Endothelial cell of umbilical vein (primary cell): ENCODE measurements around the gene RAB3C. TPM values are rescaled to one million over a fixed set of nuclear protein-coding genes. Genes with fewer than 3 reads are reported as not detected.

Experiments used
- BruUV-seq: library from RNA; stranded (reverse); fragments of 400-500 nt; replicated peaks from 2 replicates; lab custom pipeline; 2021; lab: Mats Ljungman, UMichigan
- CTCF ChIA-PET: fragments of 300-600, 350-600 bp; sonication (Branson Sonifier 250); formaldehyde crosslinking; loops from one replicate; lab custom pipeline; 2021; ENCODE audit warnings: antibody characterized with exemption, inconsistent platforms; lab: Charles Lee
- POLR2A ChIA-PET: fragments of 300-600, 350-600 bp; sonication (Branson Sonifier 250); formaldehyde crosslinking; loops from one replicate; lab custom pipeline; 2021; ENCODE audit warnings: antibody characterized with exemption, inconsistent platforms; lab: Charles Lee
- DNase-seq: peaks from one replicate; pipeline ENCODE4 v3.0.0-alpha.2; 2011; ENCODE audit warnings: low read depth, low spot score
- FAIRE-seq: peaks from 2 replicates; lab custom pipeline; 2011; peaks lifted over from hg19 to GRCh38; lab: Jason Lieb, UNC
- H2AFZ ChIP-seq: 2 replicates; pipeline ENCODE4 v1.6.0; 2012; ENCODE audit warnings: low read depth, low read length, control low read depth, inconsistent platforms
- H3K27ac ChIP-seq: 2 replicates; pipeline ENCODE4 v1.5.1; 2011; ENCODE audit warnings: low read depth, mild to moderate bottlenecking, control low read depth, low read length, moderate library complexity; ENCODE audit not compliant: insufficient read depth
- H3K27me3 ChIP-seq, 2 experiments: 2 replicates each; pipeline versions ENCODE4 v1.6.0 to v1.6.1; 2011; ENCODE audit warnings: low read length in 2 of 2, mixed read lengths in 1 of 2; ENCODE audit not compliant: control insufficient read depth in 2 of 2, insufficient read depth in 2 of 2
- H3K36me3 ChIP-seq, 2 experiments: 2 replicates in 1 of 2; 3 replicates in 1 of 2; pipeline ENCODE4 v1.5.1; 2011; ENCODE audit warnings: low read length in 2 of 2, mild to moderate bottlenecking in 1 of 2, moderate library complexity in 1 of 2; ENCODE audit not compliant: control insufficient read depth in 2 of 2, insufficient read depth in 2 of 2; ENCODE audit errors: extremely low read depth in 1 of 2
- H3K4me1 ChIP-seq: 3 replicates; pipeline ENCODE4 v1.5.1; 2011; ENCODE audit warnings: mild to moderate bottlenecking, low read length; ENCODE audit not compliant: control insufficient read depth, insufficient read depth; ENCODE audit errors: extremely low read depth
- H3K4me2 ChIP-seq: 2 replicates; pipeline ENCODE4 v1.6.1; 2011; ENCODE audit warnings: low read length, control low read depth, mixed read lengths; ENCODE audit not compliant: insufficient read depth
- H3K4me3 ChIP-seq, 3 experiments: fragments of 200-600 bp in 1 of 3; sonication (generic), shearing (Covaris generic) in 1 of 3; replicated peaks in 1 of 3; 2 replicates each; pipeline ENCODE4 v1.5.1; 2011 to 2016; ENCODE audit warnings: control low read depth in 3 of 3, low read length in 3 of 3, mild to moderate bottlenecking in 2 of 3, inconsistent platforms in 1 of 3, low read depth in 1 of 3, moderate library complexity in 1 of 3; ENCODE audit not compliant: insufficient read depth in 1 of 3
- H3K79me2 ChIP-seq: 2 replicates; pipeline ENCODE4 v1.6.0; 2012; ENCODE audit warnings: low read length, inconsistent platforms; ENCODE audit not compliant: control insufficient read depth, insufficient read depth
- H3K9ac ChIP-seq: replicated peaks from 2 replicates; pipeline ENCODE3; 2011; ENCODE audit warnings: low read length, control low read depth; ENCODE audit not compliant: insufficient read depth; ENCODE audit errors: extremely low read depth
- H3K9me1 ChIP-seq: replicated peaks from 3 replicates; pipeline ENCODE4 v1.6.0; 2011; ENCODE audit warnings: mild to moderate bottlenecking, low read length; ENCODE audit not compliant: control insufficient read depth, insufficient read depth; ENCODE audit errors: extremely low read depth
- H3K9me3 ChIP-seq: replicated peaks from 2 replicates; pipeline ENCODE4 v1.5.1; 2012; ENCODE audit warnings: low read length, inconsistent platforms; ENCODE audit not compliant: control insufficient read depth, insufficient read depth
- H4K20me1 ChIP-seq: replicated peaks from 2 replicates; pipeline ENCODE3; 2011; ENCODE audit warnings: mild to moderate bottlenecking, low read length; ENCODE audit not compliant: control insufficient read depth, insufficient read depth; ENCODE audit errors: extremely low read depth
- EZH2 ChIP-seq: IDR thresholded peaks from 2 replicates; pipeline ENCODE4 v1.6.1; 2012; ENCODE audit warnings: borderline replicate concordance, low read depth, mild to moderate bottlenecking, moderate library complexity, low read length, inconsistent platforms; ENCODE audit not compliant: severe bottlenecking
- FOS ChIP-seq: IDR thresholded peaks from 2 replicates; pipeline ENCODE4 v1.6.1; 2011; ENCODE audit warnings: mild to moderate bottlenecking, low read length, moderate library complexity, borderline replicate concordance; ENCODE audit not compliant: insufficient read depth
- GATA2 ChIP-seq: IDR thresholded peaks from 2 replicates; pipeline ENCODE4 v1.7.0; 2011; ENCODE audit warnings: low read depth, mild to moderate bottlenecking, moderate library complexity, mixed read lengths, low read length; ENCODE audit not compliant: insufficient read length, insufficient read depth
- JUN ChIP-seq: IDR thresholded peaks from 2 replicates; pipeline ENCODE4 v1.6.1; 2011; ENCODE audit warnings: borderline replicate concordance, low read depth; ENCODE audit not compliant: insufficient read length, insufficient read depth
- MYC ChIP-seq: IDR thresholded peaks from one replicate; pipeline ENCODE4 v1.6.1; 2011; ENCODE audit warnings: mild to moderate bottlenecking, low read depth, low read length
- POLR2A ChIP-seq: IDR thresholded peaks from 2 replicates; pipeline ENCODE4 v1.6.1; 2012; ENCODE audit warnings: low read depth, mild to moderate bottlenecking, control low read depth, low read length
- POLR2AphosphoS5 ChIP-seq: IDR thresholded peaks from 2 replicates; pipeline ENCODE4 v1.6.1; 2012; ENCODE audit warnings: low read depth, mild to moderate bottlenecking, control low read depth, low read length, moderate library complexity; ENCODE audit not compliant: insufficient read depth
- dilution Hi-C: fragments of 300-500 bp; cut with MboI; formaldehyde crosslinking; loops from one replicate; pipeline ENCODE4 v1.15.0; 2019; ENCODE audit warnings: low sequenced_read_pairs; ENCODE audit not compliant: extremely low pct_ligation_motif_present
- intact Hi-C: fragments of 100-400 bp; cut with micrococcal nuclease; formaldehyde crosslinking; loops from one replicate; pipeline ENCODE4 v1.10.0; 2022
- polyA plus RNA-seq, 4 experiments: library from polyadenylated mRNA; depleted of rRNA in 3 of 4; stranded (reverse) in 3 of 4; unstranded in 1 of 4; fragments of >200 nt; gene quantifications; 2 replicates each; pipeline versions ENCODE4 v1.2.1 to v1.2.3, GENCODE V29; 2011 to 2012; ENCODE audit warnings: missing spikeins in 1 of 4
- total RNA-seq: library from RNA; stranded (reverse); gene quantifications from 2 replicates; pipeline ENCODE4 v1.2.3, GENCODE V29; 2021
- TF ChIP-seq, protein P1 (sequence below): IDR thresholded peaks from 2 replicates; pipeline ENCODE4 v1.6.1; 2011; ENCODE audit not compliant: insufficient read depth, insufficient read length
- TF ChIP-seq, protein P2 (sequence below), 2 donors: IDR thresholded peaks; 1 replicate in 1 of 2; 2 replicates in 1 of 2; pipeline ENCODE4 v1.5.1; 2011; ENCODE audit warnings: low read length in 2 of 2, mild to moderate bottlenecking in 2 of 2, moderate library complexity in 2 of 2, control low read depth in 1 of 2, inconsistent platforms in 1 of 2, low read depth in 1 of 2; ENCODE audit not compliant: insufficient read depth in 1 of 2; ENCODE audit errors: extremely low read depth in 1 of 2

The RAB3C gene
- total and polyA plus RNA-seq, 2 donors (not counting 3 experiments of a cell fraction or from before 2014, with no cell fraction given) = 0.04 to 0.66 TPM

DNA sequence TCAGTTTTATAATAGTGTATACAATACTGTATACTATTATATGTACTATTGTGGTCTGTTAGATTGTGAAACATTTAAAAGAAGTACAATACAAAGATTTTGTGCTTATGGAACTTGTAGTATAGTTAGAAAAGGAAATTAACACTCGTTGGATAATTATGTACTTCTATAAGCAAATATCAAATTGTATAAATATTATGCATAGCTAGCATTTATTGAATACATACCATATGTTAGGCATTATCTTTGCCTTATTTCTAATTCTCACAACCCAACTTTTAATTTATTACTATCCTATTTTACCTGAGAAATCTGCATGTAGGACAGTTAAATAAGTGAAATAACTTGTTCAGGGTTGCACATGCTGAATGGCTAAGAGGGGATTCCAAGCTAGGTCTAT lies 37.5 kb downstream of the RAB3C start:
- H3K9me3 ChIP-seq = no peaks in the 10 kb centered on the region
- no peaks in the 10 kb centered on the region for H3K27me3 ChIP-seq
- H3K36me3 ChIP-seq = no peaks in the 10 kb centered on the region
- H3K9me1 ChIP-seq = no peaks in the 10 kb centered on the region
- no peak for FAIRE-seq
- no peak for DNase-seq
- H3K4me2 ChIP-seq = no peak overlapping the region
- no peak overlapping the region for H2AFZ ChIP-seq
- TF ChIP-seq GATA2 (no peak), MYC (no peak), JUN (no peak), POLR2A (no peak), POLR2AphosphoS5 (no peak), EZH2 (no peak), FOS (no peak)
- TF ChIP-seq, protein P1, sequence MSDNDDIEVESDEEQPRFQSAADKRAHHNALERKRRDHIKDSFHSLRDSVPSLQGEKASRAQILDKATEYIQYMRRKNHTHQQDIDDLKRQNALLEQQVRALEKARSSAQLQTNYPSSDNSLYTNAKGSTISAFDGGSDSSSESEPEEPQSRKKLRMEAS = no peak
- TF ChIP-seq, protein P2, sequence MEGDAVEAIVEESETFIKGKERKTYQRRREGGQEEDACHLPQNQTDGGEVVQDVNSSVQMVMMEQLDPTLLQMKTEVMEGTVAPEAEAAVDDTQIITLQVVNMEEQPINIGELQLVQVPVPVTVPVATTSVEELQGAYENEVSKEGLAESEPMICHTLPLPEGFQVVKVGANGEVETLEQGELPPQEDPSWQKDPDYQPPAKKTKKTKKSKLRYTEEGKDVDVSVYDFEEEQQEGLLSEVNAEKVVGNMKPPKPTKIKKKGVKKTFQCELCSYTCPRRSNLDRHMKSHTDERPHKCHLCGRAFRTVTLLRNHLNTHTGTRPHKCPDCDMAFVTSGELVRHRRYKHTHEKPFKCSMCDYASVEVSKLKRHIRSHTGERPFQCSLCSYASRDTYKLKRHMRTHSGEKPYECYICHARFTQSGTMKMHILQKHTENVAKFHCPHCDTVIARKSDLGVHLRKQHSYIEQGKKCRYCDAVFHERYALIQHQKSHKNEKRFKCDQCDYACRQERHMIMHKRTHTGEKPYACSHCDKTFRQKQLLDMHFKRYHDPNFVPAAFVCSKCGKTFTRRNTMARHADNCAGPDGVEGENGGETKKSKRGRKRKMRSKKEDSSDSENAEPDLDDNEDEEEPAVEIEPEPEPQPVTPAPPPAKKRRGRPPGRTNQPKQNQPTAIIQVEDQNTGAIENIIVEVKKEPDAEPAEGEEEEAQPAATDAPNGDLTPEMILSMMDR (IDR thresholded peaks at IDR 0.05; ENCODE audit: extremely low read depth in 1 of 2, insufficient read depth in 1 of 2, low read depth in 1 of 2, low read length in 2 of 2) = no peak
- CTCF ChIA-PET = interaction anchor here (1.0 kb wide), 1 partner anchor 9 kb away, joined by 3 read pairs; no protein-coding TSS in a partner anchor
- no peaks in the 10 kb centered on the region for H3K4me1 ChIP-seq
- dilution Hi-C loops = no loop called here
- intact Hi-C loops = no loop called here
- H3K4me3 ChIP-seq = no peak overlapping the region
- no peaks in the 10 kb centered on the region for H4K20me1 ChIP-seq
- H3K9ac ChIP-seq = no peak overlapping the region
- BruUV-seq = no TSS peak
- H3K27ac ChIP-seq = no peak overlapping the region
- H3K79me2 ChIP-seq = no peaks in the 10 kb centered on the region
- POLR2A ChIA-PET = no interaction called here
